DMS114 treated with DMSO at 0.1 percent for 48 hours (cell line): ENCODE measurements around the gene OR56A5.

ENCODE experiments used
- DNase-seq: peaks from one replicate; lab custom pipeline; 2025; ENCODE audit not compliant: unreplicated experiment; lab: John Stamatoyannopoulos, UW

Gene OR56A5

GRCh38 chr11:5933116-5933515 is 35.2 kb downstream of the OR56A5 start:
- no peak for DNase-seq

- no peak for DNase-seq
Observed at GRCh38 chr11:5932671-5933070, 35.6 kb downstream of the OR56A5 start.

GRCh38 chr11:5931061-5931460 is 37.2 kb downstream of the OR56A5 start:
- DNase-seq: no peak

- DNase-seq: no peak
Observed at GRCh38 chr11:5930614-5931013, 37.7 kb downstream of the OR56A5 start.

GRCh38 chr11:5929571-5930368 is 38.5 kb downstream of the OR56A5 start:
- DNase-seq: no peak

- no peak for DNase-seq
Observed at GRCh38 chr11:5928811-5929210, 39.5 kb downstream of the OR56A5 start.

- DNase-seq: no peak
Observed at GRCh38 chr11:5928271-5928670, 40.0 kb downstream of the OR56A5 start.

GRCh38 chr11:5923794-5924193 is 44.5 kb downstream of the OR56A5 start:
- DNase-seq: no peak

- no peak for DNase-seq
Observed at GRCh38 chr11:5923427-5923776, 44.9 kb downstream of the OR56A5 start.

- no peak for DNase-seq
Observed at GRCh38 chr11:5922749-5923426, 45.4 kb downstream of the OR56A5 start.
